ENCODE data around the gene ARID3B. TPM values are rescaled to one million over a fixed set of nuclear protein-coding genes. Genes with fewer than 3 reads are reported as not detected.

The ARID3B gene
- total RNA-seq, 1 donor from 2014 or later: 31.5 TPM

DNA sequence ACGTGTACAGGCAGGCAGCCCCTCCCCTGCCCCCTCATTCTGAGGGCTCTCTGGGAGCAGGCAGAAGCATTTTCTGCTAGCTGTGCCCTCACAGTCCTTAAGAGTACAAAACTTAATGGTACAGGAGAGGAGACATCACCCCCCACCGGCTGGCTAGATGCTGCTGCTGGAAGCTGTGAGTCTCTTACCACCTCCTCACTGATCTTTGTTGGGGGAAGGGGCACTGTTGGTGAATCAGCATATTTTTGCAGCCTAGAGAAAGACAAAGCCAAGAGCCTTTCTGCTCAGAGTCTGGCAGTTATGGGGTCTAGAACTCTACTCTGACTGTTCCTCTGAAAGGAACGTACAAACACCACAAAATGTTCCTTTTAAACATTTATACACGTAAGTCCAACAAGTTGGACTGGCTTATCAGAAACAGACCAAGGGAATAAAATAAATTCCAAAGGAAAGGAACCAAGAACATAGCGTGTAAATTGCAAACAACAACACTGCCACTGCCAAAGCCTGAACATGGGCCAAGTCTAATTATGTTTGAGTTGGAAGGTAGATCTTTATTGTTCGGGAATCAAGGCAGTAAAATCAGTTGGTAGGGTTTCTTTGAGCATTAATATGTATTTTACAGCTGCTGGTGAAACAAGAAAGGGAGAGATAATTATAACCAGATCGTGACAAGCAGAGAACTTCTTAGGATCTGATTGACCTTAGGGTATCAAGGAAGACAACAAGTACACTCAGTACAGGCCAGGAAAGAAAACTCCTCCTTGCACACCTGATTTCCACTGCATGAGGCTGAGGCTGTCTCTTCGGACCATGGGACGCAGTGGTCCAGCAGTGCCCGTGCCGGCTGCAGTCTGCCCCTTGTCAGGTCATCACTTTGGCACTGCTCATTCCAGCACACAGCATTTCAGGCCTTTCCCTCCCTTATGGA lies 102.0 kb downstream of the ARID3B start:
- H3K36me3 ChIP-seq: no peaks in the 10 kb centered on the region
- no peak for TF ChIP-seq EZH2phosphoT487 (IDR thresholded peaks at IDR 0.05)
- TF ChIP-seq EZH2 (IDR thresholded peaks at IDR 0.05): no peak
- TF ChIP-seq, protein P1, sequence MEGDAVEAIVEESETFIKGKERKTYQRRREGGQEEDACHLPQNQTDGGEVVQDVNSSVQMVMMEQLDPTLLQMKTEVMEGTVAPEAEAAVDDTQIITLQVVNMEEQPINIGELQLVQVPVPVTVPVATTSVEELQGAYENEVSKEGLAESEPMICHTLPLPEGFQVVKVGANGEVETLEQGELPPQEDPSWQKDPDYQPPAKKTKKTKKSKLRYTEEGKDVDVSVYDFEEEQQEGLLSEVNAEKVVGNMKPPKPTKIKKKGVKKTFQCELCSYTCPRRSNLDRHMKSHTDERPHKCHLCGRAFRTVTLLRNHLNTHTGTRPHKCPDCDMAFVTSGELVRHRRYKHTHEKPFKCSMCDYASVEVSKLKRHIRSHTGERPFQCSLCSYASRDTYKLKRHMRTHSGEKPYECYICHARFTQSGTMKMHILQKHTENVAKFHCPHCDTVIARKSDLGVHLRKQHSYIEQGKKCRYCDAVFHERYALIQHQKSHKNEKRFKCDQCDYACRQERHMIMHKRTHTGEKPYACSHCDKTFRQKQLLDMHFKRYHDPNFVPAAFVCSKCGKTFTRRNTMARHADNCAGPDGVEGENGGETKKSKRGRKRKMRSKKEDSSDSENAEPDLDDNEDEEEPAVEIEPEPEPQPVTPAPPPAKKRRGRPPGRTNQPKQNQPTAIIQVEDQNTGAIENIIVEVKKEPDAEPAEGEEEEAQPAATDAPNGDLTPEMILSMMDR (IDR thresholded peaks at IDR 0.05): no peak
- no peak overlapping the region for H3K4me3 ChIP-seq
- no peaks in the 10 kb centered on the region for H3K9me3 Mint-ChIP-seq
- peaks cover 8% of the 10 kb centered on the region for H3K36me3 Mint-ChIP-seq
- peaks cover 51% of the 10 kb centered on the region for H4K20me1 ChIP-seq (ENCODE audit: low read depth)
- H3F3A ChIP-seq (ENCODE audit: low read depth): no peaks in the 10 kb centered on the region
- H3K27ac ChIP-seq: peak overlapping the region; percentile 16
- H3K4me3 Mint-ChIP-seq: no peak overlapping the region
- peaks cover 17% of the 10 kb centered on the region for H3K79me2 ChIP-seq (ENCODE audit: low read depth)
- peaks cover 20% of the 10 kb centered on the region for H3K4me1 Mint-ChIP-seq
- no peaks in the 10 kb centered on the region for H3K27me3 ChIP-seq
- no peaks in the 10 kb centered on the region for H3K9me3 ChIP-seq (ENCODE audit: low read depth)
- H3K4me2 ChIP-seq: no peak overlapping the region
- DNase-seq (ENCODE audit: low spot score): no peak
- peak overlapping the region; percentile 16 for H3K9ac ChIP-seq
- H3K4me1 ChIP-seq: peaks cover 9% of the 10 kb centered on the region
- peak overlapping the region; percentile 43 for H3K27ac Mint-ChIP-seq
- no peak overlapping the region for H2AFZ ChIP-seq (replicated peaks)
- no peaks in the 10 kb centered on the region for H3K27me3 Mint-ChIP-seq (ENCODE audit: insufficient read depth, low read depth)

DNA sequence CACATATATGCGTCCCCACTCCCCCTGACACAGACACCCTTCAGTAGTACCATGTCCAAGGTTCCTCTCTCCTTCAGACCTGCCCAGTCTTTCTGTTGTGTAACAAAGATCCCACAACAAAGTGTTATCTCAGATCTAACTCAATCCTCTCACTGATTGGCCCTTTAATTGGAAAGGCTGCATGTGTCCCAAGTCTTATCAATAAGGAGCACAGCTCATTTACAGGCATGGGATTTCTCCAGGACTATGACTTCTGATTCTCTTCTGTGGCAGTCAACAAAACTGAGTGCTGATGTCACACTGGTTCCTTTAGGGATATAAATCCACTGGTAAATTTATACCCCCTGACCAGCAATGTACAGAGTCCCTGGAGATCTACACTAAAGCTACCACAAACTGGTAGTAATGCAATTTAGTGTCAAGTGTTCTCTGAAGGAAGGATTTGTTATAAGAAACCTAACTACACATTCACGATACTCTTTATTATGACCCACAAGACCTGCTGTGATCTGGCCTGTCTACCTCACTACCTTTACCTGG lies 102.7 kb downstream of the ARID3B start:
- Histone ChIP-seq H4K20me1 (ENCODE audit: low read depth) (peaks cover 55% of the 10 kb centered on the region), H3K27me3 (no peaks in the 10 kb centered on the region), H3K79me2 (ENCODE audit: low read depth) (peaks cover 17% of the 10 kb centered on the region), H3K4me3 (no peak overlapping the region), H3K27ac (no peak overlapping the region), H2AFZ (replicated peaks) (no peak overlapping the region), H3K9ac (no peak overlapping the region), H3K9me3 (ENCODE audit: low read depth) (no peaks in the 10 kb centered on the region), H3F3A (ENCODE audit: low read depth) (no peaks in the 10 kb centered on the region), H3K4me1 (peaks cover 9% of the 10 kb centered on the region), H3K36me3 (no peaks in the 10 kb centered on the region), H3K4me2 (no peak overlapping the region)
- H3K9me3 Mint-ChIP-seq: no peaks in the 10 kb centered on the region
- H3K36me3 Mint-ChIP-seq: peaks cover 4% of the 10 kb centered on the region
- peak overlapping the region; percentile 19 for H3K27ac Mint-ChIP-seq
- no peaks in the 10 kb centered on the region for H3K27me3 Mint-ChIP-seq (ENCODE audit: insufficient read depth, low read depth)
- DNase-seq (ENCODE audit: low spot score): no peak
- TF ChIP-seq, protein P1 (IDR thresholded peaks at IDR 0.05): no peak
- no peak overlapping the region for H3K4me3 Mint-ChIP-seq
- H3K4me1 Mint-ChIP-seq: peaks cover 20% of the 10 kb centered on the region

DNA sequence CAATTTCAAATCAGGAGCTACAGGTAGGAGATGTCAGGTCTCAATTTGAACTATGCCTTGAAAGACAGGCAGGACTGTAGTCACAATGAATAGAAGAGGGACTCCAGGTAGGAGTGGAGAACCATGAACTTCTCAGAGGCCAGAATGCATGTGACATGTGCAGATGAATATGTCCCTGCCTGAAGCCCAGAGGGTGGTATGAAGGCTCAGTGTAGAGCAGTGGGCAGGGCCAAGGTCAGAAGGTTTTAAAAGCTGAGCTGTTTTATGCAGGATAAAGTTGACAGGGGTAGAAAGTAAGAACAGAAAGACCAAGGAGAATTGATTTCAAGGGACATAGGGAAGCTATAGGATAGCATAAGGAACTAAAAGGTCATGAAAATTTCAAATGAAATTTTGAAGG lies 105.5 kb downstream of the ARID3B start:
- H3K9me3 Mint-ChIP-seq: no peaks in the 10 kb centered on the region
- Histone ChIP-seq H2AFZ (replicated peaks) (no peak overlapping the region), H3K4me2 (no peak overlapping the region), H3F3A (ENCODE audit: low read depth) (no peaks in the 10 kb centered on the region), H3K36me3 (no peaks in the 10 kb centered on the region), H3K27me3 (no peaks in the 10 kb centered on the region), H3K79me2 (ENCODE audit: low read depth) (peaks cover 28% of the 10 kb centered on the region), H4K20me1 (ENCODE audit: low read depth) (peaks cover 50% of the 10 kb centered on the region), H3K9me3 (ENCODE audit: low read depth) (no peaks in the 10 kb centered on the region), H3K9ac (no peak overlapping the region), H3K4me3 (no peak overlapping the region), H3K27ac (no peak overlapping the region), H3K4me1 (peaks cover 9% of the 10 kb centered on the region)
- H3K4me1 Mint-ChIP-seq: peaks cover 20% of the 10 kb centered on the region
- no peak overlapping the region for H3K4me3 Mint-ChIP-seq
- no peak for DNase-seq (ENCODE audit: low spot score)
- TF ChIP-seq EZH2phosphoT487 (IDR thresholded peaks at IDR 0.05) (no peak), EZH2 (IDR thresholded peaks at IDR 0.05) (no peak)
- TF ChIP-seq, protein P1 (IDR thresholded peaks at IDR 0.05): no peak
- peak overlapping the region; percentile 5 for H3K27ac Mint-ChIP-seq
- H3K36me3 Mint-ChIP-seq: peaks cover 6% of the 10 kb centered on the region
- no peaks in the 10 kb centered on the region for H3K27me3 Mint-ChIP-seq (ENCODE audit: insufficient read depth, low read depth)

Other genes with a start within 250 kb of the ARID3B start
- gene CYP11A1, start 173.6 kb upstream of the ARID3B start, total RNA-seq (ENCODE audit: low replicate concordance): 0.99 and 1.1 TPM in 2 replicates
- gene SEMA7A, start 107.3 kb upstream of the ARID3B start, total RNA-seq (ENCODE audit: low replicate concordance): 3.5 and 11.7 TPM in 2 replicates
- 60.4 and 69.3 TPM in 2 replicates for gene UBL7, start 80.1 kb upstream of the ARID3B start, total RNA-seq (ENCODE audit: low replicate concordance)
- gene CLK3, start 74.6 kb downstream of the ARID3B start, total RNA-seq (ENCODE audit: low replicate concordance): 66.1 and 106 TPM in 2 replicates
- gene EDC3, start 154.8 kb downstream of the ARID3B start, total RNA-seq (ENCODE audit: low replicate concordance): 16.6 and 24.4 TPM in 2 replicates
- gene CYP1A1, start 184.3 kb downstream of the ARID3B start, total RNA-seq (ENCODE audit: low replicate concordance): 0.15 TPM in 1 of 2 replicates, not detected in the other
- not detected in 2 replicates for gene CYP1A2, start 207.6 kb downstream of the ARID3B start, total RNA-seq (ENCODE audit: low replicate concordance)
- gene CSK, start 240.9 kb downstream of the ARID3B start, total RNA-seq (ENCODE audit: low replicate concordance): 18.3 and 25.4 TPM in 2 replicates